AG04450 (cell line): Measurements from ENCODE around the gene KCNMB4. TPM values are rescaled to one million over a fixed set of nuclear protein-coding genes. Genes with fewer than 3 reads are reported as not detected.

Experiments
- CTCF ChIA-PET: fragments of 300-600, 350-600 bp; formaldehyde crosslinking; extraction: SDS; loops from one replicate; lab custom pipeline; 2022; ENCODE audit warnings: antibody characterized with exemption, inconsistent platforms; lab: Charles Lee
- POLR2A ChIA-PET: fragments of 350-600 bp; formaldehyde crosslinking; extraction: SDS; loops from one replicate; lab custom pipeline; 2021; ENCODE audit warnings: antibody characterized with exemption, inconsistent platforms; lab: Yijun Ruan, JAX
- DNase-seq: peaks from one replicate; pipeline ENCODE4 v3.0.0-alpha.2; 2011; ENCODE audit warnings: low read depth, low spot score
- H3K27ac ChIP-seq: one replicate; pipeline ENCODE4 v1.5.1; 2012; ENCODE audit warnings: low read depth, low read length, control low read depth
- H3K27me3 ChIP-seq: one replicate; pipeline ENCODE4 v1.6.0; 2012; ENCODE audit warnings: low read length; ENCODE audit not compliant: control insufficient read depth, insufficient read depth
- H3K4me3 ChIP-seq: 2 replicates; pipeline ENCODE4 v1.5.1; 2011; ENCODE audit warnings: mild to moderate bottlenecking, low read depth, low read length, control low read depth
- H3K9me3 ChIP-seq: 2 replicates; pipeline ENCODE4 v1.5.1; 2012; ENCODE audit warnings: low read length; ENCODE audit not compliant: control insufficient read depth, insufficient read depth
- polyA plus RNA-seq: library from polyadenylated mRNA; depleted of rRNA; stranded (reverse); fragments of >200 nt; gene quantifications from 2 replicates; pipeline ENCODE4 v1.2.3, GENCODE V29; 2011; rRNA removed
- small RNA-seq: library from RNA; depleted of rRNA; stranded (forward); fragments of <200 nt; gene quantifications from one replicate; pipeline ENCODE3, GENCODE V24; 2012; ENCODE audit warnings: low read depth; ENCODE audit not compliant: insufficient read length
- TF ChIP-seq, protein P1 (sequence below): IDR thresholded peaks from 2 replicates; pipeline ENCODE4 v1.5.1; 2011; ENCODE audit warnings: low read depth, low read length, control low read depth, inconsistent platforms

KCNMB4 gene
- polyA plus RNA-seq, 1 experiment, result 0.14 TPM

DNA sequence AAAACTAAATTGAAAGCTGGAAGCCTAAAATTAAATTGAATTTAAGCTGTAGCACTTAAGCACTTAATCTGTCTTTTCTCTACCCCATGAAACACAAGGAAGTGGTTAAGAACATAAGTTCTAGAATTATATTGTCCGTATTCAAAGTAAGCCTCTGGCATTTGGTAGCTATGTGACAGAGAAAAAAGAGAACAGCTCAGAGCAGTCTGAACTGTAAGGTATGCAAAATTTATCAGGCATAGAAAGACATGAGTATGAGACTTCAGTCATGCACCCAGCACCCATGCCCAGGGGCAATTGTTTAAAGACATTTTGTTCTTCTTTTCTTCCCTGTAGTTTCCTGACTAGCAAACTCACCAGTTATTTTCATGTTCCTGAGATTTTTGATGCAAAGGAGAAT is 116.7 kb downstream of the KCNMB4 start:
- H3K27me3 ChIP-seq, result no peaks in the 10 kb centered on the region
- no peak overlapping the region for H3K4me3 ChIP-seq
- no peak overlapping the region for H3K27ac ChIP-seq
- CTCF ChIA-PET, result no interaction called here
- no peaks in the 10 kb centered on the region for H3K9me3 ChIP-seq
- POLR2A ChIA-PET, result no interaction called here
- TF ChIP-seq, protein P1, sequence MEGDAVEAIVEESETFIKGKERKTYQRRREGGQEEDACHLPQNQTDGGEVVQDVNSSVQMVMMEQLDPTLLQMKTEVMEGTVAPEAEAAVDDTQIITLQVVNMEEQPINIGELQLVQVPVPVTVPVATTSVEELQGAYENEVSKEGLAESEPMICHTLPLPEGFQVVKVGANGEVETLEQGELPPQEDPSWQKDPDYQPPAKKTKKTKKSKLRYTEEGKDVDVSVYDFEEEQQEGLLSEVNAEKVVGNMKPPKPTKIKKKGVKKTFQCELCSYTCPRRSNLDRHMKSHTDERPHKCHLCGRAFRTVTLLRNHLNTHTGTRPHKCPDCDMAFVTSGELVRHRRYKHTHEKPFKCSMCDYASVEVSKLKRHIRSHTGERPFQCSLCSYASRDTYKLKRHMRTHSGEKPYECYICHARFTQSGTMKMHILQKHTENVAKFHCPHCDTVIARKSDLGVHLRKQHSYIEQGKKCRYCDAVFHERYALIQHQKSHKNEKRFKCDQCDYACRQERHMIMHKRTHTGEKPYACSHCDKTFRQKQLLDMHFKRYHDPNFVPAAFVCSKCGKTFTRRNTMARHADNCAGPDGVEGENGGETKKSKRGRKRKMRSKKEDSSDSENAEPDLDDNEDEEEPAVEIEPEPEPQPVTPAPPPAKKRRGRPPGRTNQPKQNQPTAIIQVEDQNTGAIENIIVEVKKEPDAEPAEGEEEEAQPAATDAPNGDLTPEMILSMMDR, result no peak
- DNase-seq, result no peak

Small RNA genes lying within 50 kb of the gene (small RNA-seq; reads per million reads assigned to genes)
- not detected for gene RNU4-65P

Other genes starting within 250 kb of the KCNMB4 start
- gene CNOT2, start 122.9 kb upstream of the KCNMB4 start, polyA plus RNA-seq, result 74.3 and 77.2 TPM in 2 replicates